Hepatocyte (in vitro differentiated cells): Measurements from ENCODE around the gene FCHSD2. TPM values are rescaled to one million over a fixed set of nuclear protein-coding genes. Genes with fewer than 3 reads are reported as not detected.

Experiments
- DNase-seq: peaks from one replicate; pipeline ENCODE4 v3.0.0-alpha.2; 2016; ENCODE audit warnings: low spot score
- H2AFZ ChIP-seq: fragments of 200-600 bp; sonication (generic); 2 replicates; pipeline ENCODE4 v1.6.0; 2016; ENCODE audit warnings: antibody characterized with exemption, mild to moderate bottlenecking
- H3K27ac ChIP-seq: fragments of 200-600 bp; sonication (generic); 2 replicates; pipeline ENCODE4 v1.5.1; 2016; ENCODE audit warnings: mild to moderate bottlenecking
- H3K27me3 ChIP-seq: fragments of 200-600 bp; sonication (generic); 2 replicates; pipeline ENCODE4 v1.6.1; 2016
- H3K36me3 ChIP-seq: fragments of 200-600 bp; sonication (generic); replicated peaks from 2 replicates; pipeline ENCODE4 v1.5.1; 2016; ENCODE audit warnings: low read depth; ENCODE audit not compliant: insufficient read depth
- H3K4me1 ChIP-seq: fragments of 200-600 bp; sonication (generic); 2 replicates; pipeline ENCODE4 v1.5.1; 2016; ENCODE audit warnings: mild to moderate bottlenecking, moderate library complexity; ENCODE audit not compliant: insufficient read depth
- H3K4me2 ChIP-seq: fragments of 200-600 bp; sonication (generic); 2 replicates; pipeline ENCODE4 v1.6.0; 2016
- H3K4me3 ChIP-seq: fragments of 200-600 bp; sonication (generic); 2 replicates; pipeline ENCODE4 v1.5.1; 2016; ENCODE audit warnings: mild to moderate bottlenecking
- H3K79me2 ChIP-seq: fragments of 200-600 bp; sonication (generic); 2 replicates; pipeline ENCODE4 v1.6.0; 2017; ENCODE audit warnings: mild to moderate bottlenecking
- H3K9me2 ChIP-seq: fragments of 200-600 bp; sonication (generic); replicated peaks from 2 replicates; pipeline ENCODE4 v1.6.0; 2017; ENCODE audit warnings: mild to moderate bottlenecking; ENCODE audit not compliant: insufficient read depth
- H3K9me3 ChIP-seq: fragments of 200-600 bp; sonication (generic); 2 replicates; pipeline ENCODE4 v1.5.1; 2016; ENCODE audit warnings: low read depth, mild to moderate bottlenecking
- H4K20me1 ChIP-seq: fragments of 200-600 bp; sonication (generic); 2 replicates; pipeline ENCODE4 v1.6.0; 2016; ENCODE audit warnings: mild to moderate bottlenecking; ENCODE audit not compliant: insufficient read depth, poor library complexity, severe bottlenecking
- EZH2 ChIP-seq: fragments of 200-600 bp; sonication (generic); IDR thresholded peaks from 2 replicates; pipeline ENCODE4 v1.6.1; 2016; ENCODE audit warnings: antibody characterized with exemption, mild to moderate bottlenecking, borderline replicate concordance
- EZH2phosphoT487 ChIP-seq: fragments of 200-600 bp; sonication (generic); IDR thresholded peaks from one replicate; pipeline ENCODE4 v1.6.1; 2018; ENCODE audit warnings: antibody characterized with exemption, mild to moderate bottlenecking, low read depth, moderate library complexity; ENCODE audit not compliant: unreplicated experiment, severe bottlenecking
- WGBS: methylation state at CpG from one replicate; pipeline ENCODE4 v1.1.6; 2016; ENCODE audit warnings: low lambda C conversion rate; ENCODE audit errors: missing lambda C conversion rate; 5-methylcytosine and 5-hydroxymethylcytosine counted together
- polyA plus RNA-seq: library from polyadenylated mRNA; unstranded; fragments of >200 nt; fragmentation: Nextera tagmentation; extraction: Ambion mirVana; gene quantifications from 2 replicates; pipeline ENCODE4 v1.2.1, GENCODE V29; 2016
- total RNA-seq: library from RNA; depleted of rRNA; stranded (reverse); fragments of >200 nt; gene quantifications from 2 replicates; pipeline ENCODE4 v1.2.3, GENCODE V29; 2014
- TF ChIP-seq, protein P1 (sequence below): fragments of 200-600 bp; sonication (generic); IDR thresholded peaks from 2 replicates; pipeline ENCODE4 v1.5.1; 2016; ENCODE audit warnings: antibody characterized with exemption, mild to moderate bottlenecking; ENCODE audit not compliant: poor library complexity

FCHSD2 gene
- total RNA-seq: 13.1 and 14.2 TPM in 2 replicates
- 9.1 and 11.0 TPM in 2 replicates for polyA plus RNA-seq

DNA sequence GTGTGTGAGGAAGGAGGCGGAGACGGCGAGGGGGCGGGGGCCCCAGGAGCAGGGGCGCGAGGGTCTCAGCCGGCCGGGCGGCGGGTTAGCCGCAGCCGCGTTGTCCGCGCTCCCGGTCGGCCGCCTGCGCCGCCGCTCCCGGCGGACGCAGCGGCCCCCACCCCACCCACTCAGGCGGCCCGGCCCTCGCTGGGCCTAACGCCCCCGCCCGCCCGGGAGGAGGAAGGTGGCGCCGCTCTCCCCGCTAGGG, at the start of gene FCHSD2:
Gene FCHSD2, minus strand, starts transcription at position 191 of the 250 bp plus-strand sequence. CDS start 441 bp downstream, outside the sequence.
- Histone ChIP-seq H3K36me3 (no peaks in the 10 kb centered on the region), H3K4me3 (peak within 1 kb of the TSS; percentile 95), H3K27me3 (no peaks in the 10 kb centered on the region), H3K79me2 (peaks cover 41% of the 10 kb centered on the region), H2AFZ (peak within 1 kb of the TSS; percentile 94), H3K9me3 (no peaks in the 10 kb centered on the region), H3K9me2 (no peaks in the 10 kb centered on the region), H3K4me1 (peaks cover 25% of the 10 kb centered on the region), H3K4me2 (peak within 1 kb of the TSS; percentile 97), H4K20me1 (no peaks in the 10 kb centered on the region), H3K27ac (peak within 1 kb of the TSS; percentile 92)
- TF ChIP-seq EZH2 (no peak), EZH2phosphoT487 (no peak)
- TF ChIP-seq, protein P1, sequence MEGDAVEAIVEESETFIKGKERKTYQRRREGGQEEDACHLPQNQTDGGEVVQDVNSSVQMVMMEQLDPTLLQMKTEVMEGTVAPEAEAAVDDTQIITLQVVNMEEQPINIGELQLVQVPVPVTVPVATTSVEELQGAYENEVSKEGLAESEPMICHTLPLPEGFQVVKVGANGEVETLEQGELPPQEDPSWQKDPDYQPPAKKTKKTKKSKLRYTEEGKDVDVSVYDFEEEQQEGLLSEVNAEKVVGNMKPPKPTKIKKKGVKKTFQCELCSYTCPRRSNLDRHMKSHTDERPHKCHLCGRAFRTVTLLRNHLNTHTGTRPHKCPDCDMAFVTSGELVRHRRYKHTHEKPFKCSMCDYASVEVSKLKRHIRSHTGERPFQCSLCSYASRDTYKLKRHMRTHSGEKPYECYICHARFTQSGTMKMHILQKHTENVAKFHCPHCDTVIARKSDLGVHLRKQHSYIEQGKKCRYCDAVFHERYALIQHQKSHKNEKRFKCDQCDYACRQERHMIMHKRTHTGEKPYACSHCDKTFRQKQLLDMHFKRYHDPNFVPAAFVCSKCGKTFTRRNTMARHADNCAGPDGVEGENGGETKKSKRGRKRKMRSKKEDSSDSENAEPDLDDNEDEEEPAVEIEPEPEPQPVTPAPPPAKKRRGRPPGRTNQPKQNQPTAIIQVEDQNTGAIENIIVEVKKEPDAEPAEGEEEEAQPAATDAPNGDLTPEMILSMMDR: no peak
- no CpG with 5 or more reads among the region's 35 CpGs for WGBS
- DNase-seq: no peak

DNA sequence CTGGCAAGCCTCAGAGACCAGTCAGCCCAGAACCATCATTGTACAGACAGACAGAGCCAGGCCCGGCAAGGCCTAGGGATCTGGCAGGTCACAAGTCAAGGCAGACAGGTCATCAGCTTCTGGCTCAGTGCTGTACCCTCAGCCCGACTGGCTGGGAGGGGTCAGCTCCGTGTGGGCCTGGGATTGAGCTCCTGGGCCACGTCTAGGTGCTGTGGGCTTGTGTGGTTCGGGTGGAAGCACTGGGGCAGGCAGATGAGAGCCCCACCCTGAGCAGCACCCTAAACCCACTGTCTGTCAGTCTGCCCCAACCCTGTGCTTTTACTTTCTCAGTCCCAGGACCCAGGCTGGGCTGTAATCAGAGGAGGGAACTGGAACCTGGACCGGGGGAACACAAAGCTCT, 49.0 kb upstream of the FCHSD2 start:
- no peaks in the 10 kb centered on the region for H3K9me2 ChIP-seq
- H3K36me3 ChIP-seq: no peaks in the 10 kb centered on the region
- H3K4me3 ChIP-seq: no peak overlapping the region
- no peaks in the 10 kb centered on the region for H3K79me2 ChIP-seq
- H3K9me3 ChIP-seq: no peaks in the 10 kb centered on the region
- WGBS: 70% methylated on average over 6 of the region's 6 CpGs
- peaks cover 11% of the 10 kb centered on the region for H3K4me1 ChIP-seq
- TF ChIP-seq EZH2 (no peak), EZH2phosphoT487 (no peak)
- TF ChIP-seq, protein P1: no peak
- no peaks in the 10 kb centered on the region for H3K27me3 ChIP-seq
- H3K4me2 ChIP-seq: no peak overlapping the region
- H4K20me1 ChIP-seq: no peaks in the 10 kb centered on the region
- no peak overlapping the region for H3K27ac ChIP-seq
- no peak for DNase-seq
- no peak overlapping the region for H2AFZ ChIP-seq

DNA sequence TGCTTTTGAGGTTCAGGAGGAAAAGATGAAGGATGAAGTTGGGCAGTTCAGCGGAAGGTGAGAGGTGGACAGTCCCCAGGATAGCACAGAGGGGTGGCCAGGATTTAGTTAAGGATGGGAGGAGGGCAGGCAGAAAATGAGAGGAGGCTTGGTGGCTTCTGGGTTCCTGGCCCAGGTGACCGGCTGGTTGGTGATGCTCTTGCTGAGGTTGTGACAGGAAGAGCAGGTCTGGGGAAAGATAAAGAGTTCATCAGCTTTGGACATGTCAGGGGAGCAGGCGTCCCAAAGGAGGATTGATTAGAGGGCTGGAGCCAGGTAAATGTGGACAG, 48.4 kb upstream of the FCHSD2 start:
- Histone ChIP-seq H3K4me2 (no peak overlapping the region), H3K4me3 (no peak overlapping the region), H2AFZ (no peak overlapping the region), H3K79me2 (no peaks in the 10 kb centered on the region), H3K9me2 (no peaks in the 10 kb centered on the region), H3K36me3 (no peaks in the 10 kb centered on the region), H3K27me3 (no peaks in the 10 kb centered on the region), H3K27ac (no peak overlapping the region), H3K9me3 (no peaks in the 10 kb centered on the region), H3K4me1 (peaks cover 7% of the 10 kb centered on the region), H4K20me1 (no peaks in the 10 kb centered on the region)
- 93% methylated on average over 3 of the region's 3 CpGs for WGBS
- TF ChIP-seq EZH2: no peak
- no peak for TF ChIP-seq EZH2phosphoT487
- TF ChIP-seq, protein P1: no peak
- no peak for DNase-seq
